Parathyroid adenoma (tissue), 2 donors: ENCODE data around the gene SBK3.

Source experiments
- H2AFZ ChIP-seq: fragments of 300-600 bp; sonication (generic); one replicate; pipeline ENCODE4 v1.7.0; 2017; ENCODE audit warnings: antibody characterized with exemption, mild to moderate bottlenecking
- H3K27ac ChIP-seq: fragments of 300-600 bp; sonication (generic); one replicate; pipeline ENCODE4 v1.7.0; 2017
- H3K27me3 ChIP-seq: fragments of 300-600 bp; sonication (generic); one replicate; pipeline ENCODE4 v1.7.0; 2017; ENCODE audit warnings: low read length; ENCODE audit not compliant: control insufficient read depth, insufficient read depth
- H3K36me3 ChIP-seq: fragments of 300-600 bp; sonication (generic); one replicate; pipeline ENCODE4 v1.7.0; 2017; ENCODE audit warnings: low read length; ENCODE audit not compliant: control insufficient read depth, insufficient read depth
- H3K4me1 ChIP-seq: fragments of 300-600 bp; sonication (generic); one replicate; pipeline ENCODE4 v1.7.0; 2017; ENCODE audit warnings: control low read depth
- H3K4me2 ChIP-seq: fragments of 300-600 bp; sonication (generic); one replicate; pipeline ENCODE4 v1.7.0; 2017; ENCODE audit warnings: low read length
- H3K4me3 ChIP-seq: fragments of 300-600 bp; sonication (generic); one replicate; pipeline ENCODE4 v1.7.0; 2017; ENCODE audit warnings: low read depth, low read length
- H3K79me2 ChIP-seq: fragments of 300-600 bp; sonication (generic); one replicate; pipeline ENCODE4 v1.7.0; 2017; ENCODE audit warnings: control low read depth
- H3K9ac ChIP-seq: fragments of 300-600 bp; sonication (generic); one replicate; pipeline ENCODE4 v1.7.0; 2017; ENCODE audit warnings: mild to moderate bottlenecking
- H3K9me3 ChIP-seq: fragments of 300-600 bp; sonication (generic); one replicate; pipeline ENCODE4 v1.7.0; 2017; ENCODE audit warnings: low read length; ENCODE audit not compliant: control insufficient read depth
- TF ChIP-seq, protein P1 (sequence below): fragments of 300-600 bp; sonication (generic); IDR thresholded peaks from one replicate; pipeline ENCODE4 v1.7.0; 2017; ENCODE audit warnings: antibody characterized with exemption, mild to moderate bottlenecking
- donor health status: primary hyperparathyroidism.

Gene SBK3

DNA sequence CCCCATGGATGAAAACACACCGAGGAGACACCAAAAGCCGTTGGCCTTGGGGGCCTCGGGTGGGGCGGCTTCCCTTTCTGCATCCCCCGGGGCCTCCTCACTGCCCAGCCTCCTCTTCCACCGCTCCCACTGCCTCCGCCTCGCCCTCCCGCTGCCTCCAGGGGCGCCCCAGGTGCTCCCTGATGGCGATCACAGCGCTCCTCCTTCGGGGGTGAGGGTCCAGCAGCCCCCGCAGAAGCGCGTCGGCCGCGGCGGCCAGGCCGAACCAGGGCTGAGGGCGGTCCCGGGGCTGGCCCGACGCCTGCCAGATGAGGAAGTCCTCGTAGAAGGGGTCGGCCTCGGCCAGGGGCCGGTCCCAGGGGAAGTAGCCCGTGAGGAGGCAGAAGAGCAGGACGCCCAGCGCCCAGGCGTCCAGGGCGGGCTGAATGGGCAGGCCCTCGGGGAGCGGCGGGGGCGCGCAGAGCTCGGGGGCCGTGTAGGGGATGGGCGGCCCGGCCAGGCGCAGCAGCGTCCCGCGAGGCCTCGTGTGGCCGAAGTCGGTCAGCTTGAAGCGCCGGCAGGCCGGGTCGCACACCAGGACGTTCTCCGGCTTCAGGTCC lies 15.6 kb downstream of the SBK3 start:
- Histone ChIP-seq H3K36me3 (no peaks in the 10 kb centered on the region), H3K4me3 (no peak overlapping the region), H3K9me3 (no peaks in the 10 kb centered on the region), H3K79me2 (no peaks in the 10 kb centered on the region), H3K27me3 (no peaks in the 10 kb centered on the region), H3K27ac (no peak overlapping the region), H3K4me2 (no peak overlapping the region), H3K4me1 (peaks cover 7% of the 10 kb centered on the region), H2AFZ (no peak overlapping the region), H3K9ac (no peak overlapping the region)
- TF ChIP-seq, protein P1, sequence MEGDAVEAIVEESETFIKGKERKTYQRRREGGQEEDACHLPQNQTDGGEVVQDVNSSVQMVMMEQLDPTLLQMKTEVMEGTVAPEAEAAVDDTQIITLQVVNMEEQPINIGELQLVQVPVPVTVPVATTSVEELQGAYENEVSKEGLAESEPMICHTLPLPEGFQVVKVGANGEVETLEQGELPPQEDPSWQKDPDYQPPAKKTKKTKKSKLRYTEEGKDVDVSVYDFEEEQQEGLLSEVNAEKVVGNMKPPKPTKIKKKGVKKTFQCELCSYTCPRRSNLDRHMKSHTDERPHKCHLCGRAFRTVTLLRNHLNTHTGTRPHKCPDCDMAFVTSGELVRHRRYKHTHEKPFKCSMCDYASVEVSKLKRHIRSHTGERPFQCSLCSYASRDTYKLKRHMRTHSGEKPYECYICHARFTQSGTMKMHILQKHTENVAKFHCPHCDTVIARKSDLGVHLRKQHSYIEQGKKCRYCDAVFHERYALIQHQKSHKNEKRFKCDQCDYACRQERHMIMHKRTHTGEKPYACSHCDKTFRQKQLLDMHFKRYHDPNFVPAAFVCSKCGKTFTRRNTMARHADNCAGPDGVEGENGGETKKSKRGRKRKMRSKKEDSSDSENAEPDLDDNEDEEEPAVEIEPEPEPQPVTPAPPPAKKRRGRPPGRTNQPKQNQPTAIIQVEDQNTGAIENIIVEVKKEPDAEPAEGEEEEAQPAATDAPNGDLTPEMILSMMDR, result no peak

DNA sequence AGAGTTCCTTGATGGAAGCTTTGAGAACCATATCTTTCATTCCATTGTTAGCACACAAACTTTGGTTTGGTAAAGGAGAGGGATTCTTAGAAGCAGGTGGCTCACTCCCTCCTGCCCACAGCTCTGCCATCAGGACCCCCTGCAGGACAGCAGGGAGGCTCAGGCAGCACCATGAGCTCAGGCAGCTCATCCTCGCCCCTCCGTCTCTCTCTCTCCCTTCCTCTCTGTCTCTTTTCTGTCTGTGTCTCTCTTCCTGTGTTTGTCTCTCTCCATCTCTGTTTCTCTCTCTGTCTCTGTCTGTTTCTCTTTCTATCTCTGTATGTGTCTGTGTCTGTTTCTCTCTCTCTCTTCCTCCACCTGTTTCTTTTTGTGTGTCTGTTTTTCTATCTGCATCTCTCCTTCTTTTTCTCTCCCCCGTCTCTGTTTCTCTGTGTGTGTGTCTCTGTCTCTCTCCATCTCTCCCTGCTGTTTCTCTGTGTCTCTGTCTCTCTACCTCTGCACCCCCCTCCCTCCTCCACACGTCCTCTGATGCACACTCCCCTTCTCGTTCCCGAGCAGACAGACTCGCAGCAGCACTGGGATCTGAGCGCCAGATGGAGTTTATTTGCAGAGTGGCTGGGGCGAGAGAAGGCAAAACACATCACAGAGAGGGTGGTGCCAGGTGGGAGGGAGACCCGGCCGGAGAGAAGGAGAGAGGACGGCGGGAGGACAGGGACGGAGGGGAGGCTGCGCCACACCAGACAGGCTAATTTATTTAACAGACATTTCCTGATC lies 17.1 kb downstream of the SBK3 start:
- Histone ChIP-seq H3K9me3 (no peaks in the 10 kb centered on the region), H3K9ac (no peak overlapping the region), H3K4me1 (peaks cover 7% of the 10 kb centered on the region), H3K27me3 (no peaks in the 10 kb centered on the region), H3K79me2 (no peaks in the 10 kb centered on the region), H2AFZ (no peak overlapping the region), H3K36me3 (no peaks in the 10 kb centered on the region), H3K27ac (no peak overlapping the region), H3K4me2 (no peak overlapping the region), H3K4me3 (no peak overlapping the region)
- TF ChIP-seq, protein P1, result no peak

DNA sequence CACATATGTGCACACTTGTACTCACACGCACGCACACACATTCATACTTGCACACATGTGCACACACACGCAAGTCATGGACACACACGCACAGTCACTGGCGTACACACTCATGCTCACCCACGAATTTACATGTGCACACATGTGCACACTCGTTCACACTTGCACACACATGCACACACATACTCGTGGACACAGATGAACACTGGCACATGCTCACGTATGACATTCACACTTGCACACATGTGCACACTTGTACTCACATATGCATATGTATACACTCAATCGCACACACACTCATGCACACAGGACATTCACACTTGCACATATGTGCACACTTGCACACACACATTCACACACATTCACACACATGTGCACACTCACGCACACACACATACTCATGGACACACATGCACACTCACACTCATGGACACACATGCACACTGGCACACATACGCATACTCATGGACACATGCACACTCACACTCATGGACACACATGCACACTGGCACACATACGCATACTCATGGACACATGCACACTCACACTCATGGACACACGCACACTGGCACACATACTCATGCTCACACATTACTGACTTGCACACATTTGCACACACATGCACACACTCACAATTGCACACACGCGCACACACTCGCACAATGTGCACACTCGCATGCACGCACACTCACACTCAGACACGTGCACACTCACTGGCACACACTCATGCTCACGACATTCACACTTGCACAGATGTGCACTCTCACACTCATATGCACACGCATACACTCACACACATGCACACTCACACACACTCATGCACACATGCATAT lies 17.9 kb downstream of the SBK3 start:
- H3K36me3 ChIP-seq, result no peaks in the 10 kb centered on the region
- peaks cover 7% of the 10 kb centered on the region for H3K4me1 ChIP-seq
- no peaks in the 10 kb centered on the region for H3K79me2 ChIP-seq
- no peak overlapping the region for H3K4me3 ChIP-seq
- no peak overlapping the region for H3K27ac ChIP-seq
- no peak overlapping the region for H2AFZ ChIP-seq
- no peak overlapping the region for H3K9ac ChIP-seq
- H3K4me2 ChIP-seq, result no peak overlapping the region
- TF ChIP-seq, protein P1, result no peak
- no peaks in the 10 kb centered on the region for H3K9me3 ChIP-seq
- no peaks in the 10 kb centered on the region for H3K27me3 ChIP-seq

DNA sequence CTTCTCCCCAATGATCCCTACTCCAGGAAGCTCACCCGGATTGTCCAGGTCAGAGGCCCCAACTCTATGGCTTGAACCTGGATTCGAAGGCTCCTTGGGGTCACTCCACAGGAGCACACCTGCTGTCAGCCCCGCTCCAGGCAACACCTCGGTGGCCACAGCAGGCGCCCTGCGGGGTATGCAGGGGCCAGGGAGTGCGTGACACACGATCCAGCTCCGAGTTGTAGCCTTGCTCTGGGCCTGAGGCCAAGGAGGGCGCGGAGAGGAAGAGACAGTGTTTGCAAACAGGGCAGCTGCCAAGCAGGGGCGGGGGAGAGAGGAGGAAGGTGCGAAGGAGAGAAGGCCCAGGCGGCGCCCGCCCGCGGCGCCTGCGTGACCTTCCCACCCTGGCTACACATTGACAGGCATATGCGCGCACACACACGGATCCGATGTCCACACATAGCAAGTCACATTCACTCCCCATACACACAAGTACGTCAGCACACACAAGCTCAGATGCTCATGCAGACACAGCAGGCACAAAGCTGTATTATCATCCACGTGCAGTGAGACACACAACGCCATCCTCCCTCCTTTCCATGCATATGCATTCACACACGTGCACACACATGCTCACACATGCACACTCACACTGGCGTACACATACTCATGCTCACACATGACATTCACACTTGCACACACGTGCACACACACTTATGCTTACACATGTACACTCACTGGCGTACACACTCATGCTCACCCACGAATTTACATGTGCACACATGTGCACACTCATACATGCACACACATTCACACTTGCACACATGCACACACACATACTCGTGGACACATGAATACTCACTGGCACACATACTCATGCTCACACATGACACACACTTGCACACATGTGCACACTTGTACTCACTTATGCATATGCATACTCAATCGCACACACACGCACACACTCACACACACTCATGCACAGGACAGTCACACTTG lies 18.8 kb downstream of the SBK3 start:
- H2AFZ ChIP-seq, result peak overlapping the region; percentile 72
- peak overlapping the region; percentile 20 for H3K27ac ChIP-seq
- H3K79me2 ChIP-seq, result no peaks in the 10 kb centered on the region
- no peaks in the 10 kb centered on the region for H3K36me3 ChIP-seq
- TF ChIP-seq, protein P1, result no peak
- no peak overlapping the region for H3K4me3 ChIP-seq
- no peaks in the 10 kb centered on the region for H3K9me3 ChIP-seq
- H3K9ac ChIP-seq, result no peak overlapping the region
- H3K27me3 ChIP-seq, result no peaks in the 10 kb centered on the region
- peak overlapping the region; percentile 43 for H3K4me2 ChIP-seq
- H3K4me1 ChIP-seq, result peaks cover 7% of the 10 kb centered on the region
